ENCODE data around the gene INHBB. TPM values are rescaled to one million over a fixed set of nuclear protein-coding genes. Genes with fewer than 3 reads are reported as not detected.

The INHBB gene
- total RNA-seq, 4 donors from 2014 or later = 12.3 to 27.5 (median 23.6) TPM

- WGBS, 2 donors = 48 to 55% methylated on average over 17 to 22 of the region's 31 CpGs
- Histone ChIP-seq H3K27me3 (no peaks in the 10 kb centered on the region), H3K4me3 (replicated peaks in 1 of 3) (no peak overlapping the region), H3K4me1 (peaks cover 40 to 51% of the 10 kb centered on the region in 2 donors), H3K36me3 (no peaks in the 10 kb centered on the region), H3K9me3 (no peaks in the 10 kb centered on the region), H3K27ac (peak overlapping the region in 2 of 3 donors; percentile 37 to 44)
- peak; percentile 95 to 97 for DNase-seq
- TF ChIP-seq POLR2A (IDR thresholded peaks at IDR 0.05) (peak in 1 of 2 donors; percentile 73), CTCF (IDR thresholded peaks at IDR 0.05) (no peak)
- intact Hi-C loops (cut with DNase I) = no loop called here
Measured at GRCh38 chr2:120396013-120396860, 50.3 kb downstream of the INHBB start.

GRCh38 chr2:120396861-120397811, 51.2 kb downstream of the INHBB start:
- DNase-seq = no peak
- intact Hi-C loops (cut with DNase I) = no loop called here
- Histone ChIP-seq H3K9me3 (no peaks in the 10 kb centered on the region), H3K4me1 (peaks cover 40 to 51% of the 10 kb centered on the region in 2 donors), H3K27ac (peak overlapping the region in 2 of 3 donors; percentile 11 to 63), H3K36me3 (no peaks in the 10 kb centered on the region), H3K27me3 (no peaks in the 10 kb centered on the region), H3K4me3 (replicated peaks in 1 of 3) (no peak overlapping the region)
- 80 to 81% methylated on average over 25 of the region's 25 CpGs for WGBS, 2 donors
- TF ChIP-seq CTCF (IDR thresholded peaks at IDR 0.05) (no peak), POLR2A (IDR thresholded peaks at IDR 0.05) (no peak)

GRCh38 chr2:120398051-120398995, 52.4 kb downstream of the INHBB start:
- Histone ChIP-seq H3K4me3 (replicated peaks in 1 of 3) (no peak overlapping the region), H3K9me3 (no peaks in the 10 kb centered on the region), H3K4me1 (peaks cover 40 to 51% of the 10 kb centered on the region in 2 donors), H3K36me3 (no peaks in the 10 kb centered on the region), H3K27ac (peak overlapping the region; percentile 59 to 66 (median 63)), H3K27me3 (no peaks in the 10 kb centered on the region)
- intact Hi-C loops (cut with DNase I) = no loop called here
- no peak for TF ChIP-seq POLR2A (IDR thresholded peaks at IDR 0.05)
- TF ChIP-seq CTCF (IDR thresholded peaks at IDR 0.05) = no peak
- WGBS, 2 donors = 73% methylated on average over 15 to 16 of the region's 18 CpGs
- peak; percentile 20 to 23 for DNase-seq

GRCh38 chr2:120398996-120399888, 53.3 kb downstream of the INHBB start:
- Histone ChIP-seq H3K4me1 (peaks cover 40 to 57% of the 10 kb centered on the region in 2 donors), H3K36me3 (no peaks in the 10 kb centered on the region), H3K9me3 (no peaks in the 10 kb centered on the region), H3K27ac (peak overlapping the region; percentile 59 to 66 (median 63)), H3K27me3 (no peaks in the 10 kb centered on the region), H3K4me3 (replicated peaks in 1 of 3) (no peak overlapping the region)
- intact Hi-C loops (cut with DNase I) = no loop called here
- 69 to 79% methylated on average over 14 to 16 of the region's 22 CpGs for WGBS, 2 donors
- DNase-seq = peak; percentile 83 to 85
- peak in 1 of 2 donors; percentile 8 for TF ChIP-seq POLR2A (IDR thresholded peaks at IDR 0.05)
- peak in 1 of 6 experiments; percentile 4 for TF ChIP-seq CTCF (IDR thresholded peaks at IDR 0.05)

Measured in thyroid gland (tissue), 4 donors.